A673 (cell line): ENCODE data around the gene SOX11.

Experiments
- CTCF ChIP-seq: fragments of 300-800, 200-600 bp; sonication (generic); conservative IDR thresholded peaks from 2 replicates; pipeline ENCODE4 v1.5.1; 2017; ENCODE audit warnings: low read depth, mild to moderate bottlenecking, antibody characterized with exemption, low read length, moderate library complexity, mixed read lengths
- EZH2 ChIP-seq: fragments of 200-600 bp; sonication (generic); IDR thresholded peaks from 2 replicates; pipeline ENCODE4 v1.6.1; 2017; ENCODE audit warnings: borderline replicate concordance, low read depth, mild to moderate bottlenecking, mixed read lengths, antibody characterized with exemption, low read length; ENCODE audit not compliant: poor library complexity, severe bottlenecking

- TF ChIP-seq CTCF (no peak; the same call in 1 of the 2 replicates), EZH2 (no peak)
These were observed 3.6 kb downstream of the SOX11 start for GRCh38 chr2:5695654-5696403.
